Measurements from ENCODE around the gene ADRA2B.

- TF ChIP-seq, protein P1, sequence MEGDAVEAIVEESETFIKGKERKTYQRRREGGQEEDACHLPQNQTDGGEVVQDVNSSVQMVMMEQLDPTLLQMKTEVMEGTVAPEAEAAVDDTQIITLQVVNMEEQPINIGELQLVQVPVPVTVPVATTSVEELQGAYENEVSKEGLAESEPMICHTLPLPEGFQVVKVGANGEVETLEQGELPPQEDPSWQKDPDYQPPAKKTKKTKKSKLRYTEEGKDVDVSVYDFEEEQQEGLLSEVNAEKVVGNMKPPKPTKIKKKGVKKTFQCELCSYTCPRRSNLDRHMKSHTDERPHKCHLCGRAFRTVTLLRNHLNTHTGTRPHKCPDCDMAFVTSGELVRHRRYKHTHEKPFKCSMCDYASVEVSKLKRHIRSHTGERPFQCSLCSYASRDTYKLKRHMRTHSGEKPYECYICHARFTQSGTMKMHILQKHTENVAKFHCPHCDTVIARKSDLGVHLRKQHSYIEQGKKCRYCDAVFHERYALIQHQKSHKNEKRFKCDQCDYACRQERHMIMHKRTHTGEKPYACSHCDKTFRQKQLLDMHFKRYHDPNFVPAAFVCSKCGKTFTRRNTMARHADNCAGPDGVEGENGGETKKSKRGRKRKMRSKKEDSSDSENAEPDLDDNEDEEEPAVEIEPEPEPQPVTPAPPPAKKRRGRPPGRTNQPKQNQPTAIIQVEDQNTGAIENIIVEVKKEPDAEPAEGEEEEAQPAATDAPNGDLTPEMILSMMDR (IDR thresholded peaks at IDR 0.05) = peak in 1 of 2 donors; percentile 11
- no peak for TF ChIP-seq POLR2AphosphoS5 (IDR thresholded peaks at IDR 0.05)
- TF ChIP-seq EP300 (IDR thresholded peaks at IDR 0.05) = no peak
- TF ChIP-seq POLR2A (IDR thresholded peaks at IDR 0.05) = no peak
Observed at GRCh38 chr2:96143848-96144480, 27.6 kb upstream of the ADRA2B start.
